Measurements from ENCODE around the gene LEMD2.

LEMD2 gene

GRCh38 chr6:33824461-33825154 is 35.7 kb upstream of the LEMD2 start:
- no peaks in the 10 kb centered on the region for H3K36me3 Mint-ChIP-seq
- no peak overlapping the region for H3K4me3 Mint-ChIP-seq
- no peaks in the 10 kb centered on the region for H3K27me3 Mint-ChIP-seq
- H3K4me1 Mint-ChIP-seq (ENCODE audit: low read depth) = peaks cover 6% of the 10 kb centered on the region
- H3K27ac Mint-ChIP-seq = no peak overlapping the region
- H3K9me3 Mint-ChIP-seq (ENCODE audit: low read depth) = no peaks in the 10 kb centered on the region

DNA sequence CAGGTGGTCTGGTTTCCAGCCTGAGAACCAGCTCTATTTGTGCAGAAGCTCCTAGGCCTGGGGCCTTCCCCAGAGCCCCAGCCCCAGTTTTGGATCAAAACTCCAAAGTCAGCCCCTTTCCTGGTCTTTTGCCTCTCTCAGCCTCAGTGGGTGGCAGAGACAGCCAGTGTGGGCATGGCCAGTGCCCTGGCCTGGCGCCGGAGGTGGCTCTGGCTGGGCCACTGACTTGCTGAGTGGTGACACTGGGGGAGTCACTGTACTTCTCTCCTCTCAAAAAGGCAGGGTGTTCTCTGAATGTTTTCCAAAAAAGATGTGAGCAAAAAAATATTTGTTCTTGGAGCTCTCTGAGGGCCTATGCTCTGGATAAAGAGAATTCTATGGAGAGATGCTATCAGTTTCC is 34.9 kb upstream of the LEMD2 start:
- no peak overlapping the region for H3K4me3 Mint-ChIP-seq
- no peaks in the 10 kb centered on the region for H3K27me3 Mint-ChIP-seq
- no peak overlapping the region for H3K27ac Mint-ChIP-seq
- peaks cover 7% of the 10 kb centered on the region for H3K4me1 Mint-ChIP-seq (ENCODE audit: low read depth)
- no peaks in the 10 kb centered on the region for H3K9me3 Mint-ChIP-seq (ENCODE audit: low read depth)
- H3K36me3 Mint-ChIP-seq = no peaks in the 10 kb centered on the region

GRCh38 chr6:33822575-33823395 is 33.9 kb upstream of the LEMD2 start:
- H3K4me1 Mint-ChIP-seq (ENCODE audit: low read depth) = peaks cover 7% of the 10 kb centered on the region
- no peaks in the 10 kb centered on the region for H3K9me3 Mint-ChIP-seq (ENCODE audit: low read depth)
- H3K4me3 Mint-ChIP-seq = no peak overlapping the region
- H3K27ac Mint-ChIP-seq = no peak overlapping the region
- H3K27me3 Mint-ChIP-seq = no peaks in the 10 kb centered on the region
- H3K36me3 Mint-ChIP-seq = no peaks in the 10 kb centered on the region

DNA sequence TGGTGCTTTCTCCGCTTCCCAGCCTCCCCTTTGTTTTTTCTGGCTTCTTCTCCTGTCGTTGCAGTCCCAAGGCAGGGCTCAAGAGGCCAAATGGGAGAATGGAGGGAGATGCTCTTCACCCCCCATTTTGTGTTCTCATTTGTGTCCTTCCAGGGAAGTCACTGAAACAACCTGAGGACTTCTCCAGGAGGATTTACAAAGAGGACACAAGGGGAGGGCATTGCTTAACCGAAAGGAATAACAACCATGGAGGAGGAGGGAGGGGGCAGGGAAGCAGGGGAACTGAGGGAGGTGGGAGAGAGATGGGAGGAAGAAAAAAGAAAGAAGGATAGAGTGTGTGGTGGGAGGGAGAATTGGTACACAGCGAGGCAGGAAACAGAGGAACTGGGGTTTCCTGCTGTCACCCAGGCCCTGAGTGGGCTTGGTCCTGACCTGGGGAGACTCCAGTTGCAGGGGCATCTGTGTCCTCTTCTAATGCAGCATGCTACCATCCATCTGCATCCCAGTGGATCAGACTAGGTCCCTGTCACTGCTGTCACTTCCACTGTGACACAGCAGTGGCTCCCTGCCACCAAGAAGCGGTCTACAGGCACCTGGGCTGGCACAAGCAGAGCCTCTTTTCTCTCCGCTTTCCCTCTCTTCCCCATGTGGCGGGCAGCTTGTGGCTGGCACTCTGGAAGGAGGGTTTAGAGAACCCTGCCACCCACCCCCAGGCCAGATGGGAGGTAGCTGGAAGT is 32.0 kb upstream of the LEMD2 start:
- Mint-ChIP-seq H3K36me3 (no peaks in the 10 kb centered on the region), H3K4me3 (no peak overlapping the region), H3K4me1 (ENCODE audit: low read depth) (peaks cover 7% of the 10 kb centered on the region), H3K27me3 (no peaks in the 10 kb centered on the region), H3K27ac (no peak overlapping the region), H3K9me3 (ENCODE audit: low read depth) (no peaks in the 10 kb centered on the region)

GRCh38 chr6:33820243-33820642 is 31.3 kb upstream of the LEMD2 start:
- Mint-ChIP-seq H3K9me3 (ENCODE audit: low read depth) (no peaks in the 10 kb centered on the region), H3K36me3 (no peaks in the 10 kb centered on the region), H3K4me1 (ENCODE audit: low read depth) (peaks cover 7% of the 10 kb centered on the region), H3K27ac (no peak overlapping the region), H3K4me3 (no peak overlapping the region), H3K27me3 (peaks cover 4% of the 10 kb centered on the region)

DNA sequence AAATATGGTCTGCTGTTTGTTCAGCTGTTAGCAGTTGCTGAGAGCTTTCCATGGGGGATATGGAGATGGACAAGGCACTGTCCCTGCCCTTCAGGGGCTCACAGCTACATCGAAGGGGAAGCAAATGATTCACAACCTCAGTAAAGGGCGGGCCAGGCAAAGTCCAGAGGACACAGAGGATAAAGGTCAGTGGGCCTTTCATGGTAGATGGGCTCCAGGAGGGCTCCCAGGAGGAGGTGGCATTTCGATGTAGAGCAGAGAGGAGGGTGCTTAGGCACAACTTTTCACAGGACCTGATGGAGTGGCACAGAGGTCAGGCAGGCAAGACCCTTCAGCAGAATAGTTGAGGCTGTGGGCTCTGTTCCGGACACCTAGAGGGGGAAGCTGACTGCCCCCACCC is 30.1 kb upstream of the LEMD2 start:
- Mint-ChIP-seq H3K27me3 (peaks cover 5% of the 10 kb centered on the region), H3K36me3 (no peaks in the 10 kb centered on the region), H3K9me3 (ENCODE audit: low read depth) (no peaks in the 10 kb centered on the region), H3K4me3 (no peak overlapping the region), H3K4me1 (ENCODE audit: low read depth) (peaks cover 7% of the 10 kb centered on the region), H3K27ac (no peak overlapping the region)

DNA sequence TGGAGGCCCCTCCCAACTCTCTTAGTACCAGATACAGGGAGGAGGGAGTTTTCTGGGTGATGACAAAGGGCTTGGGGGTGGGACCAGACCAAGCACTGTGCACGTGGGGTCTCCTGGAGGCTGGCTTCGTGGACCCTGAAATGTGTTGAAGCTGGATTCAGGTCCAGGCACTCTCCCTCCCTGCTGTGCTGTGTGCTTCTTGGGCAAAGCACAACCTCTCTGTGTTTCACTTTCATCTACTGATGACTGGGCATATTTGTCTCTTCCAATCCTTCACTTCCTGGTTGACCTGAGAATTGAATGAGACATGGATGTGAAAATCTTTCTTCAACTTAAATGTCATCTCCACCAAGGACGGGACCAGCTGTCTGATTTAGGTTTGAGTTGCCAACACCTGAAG is 29.4 kb upstream of the LEMD2 start:
- no peak overlapping the region for H3K4me3 Mint-ChIP-seq
- H3K27me3 Mint-ChIP-seq = peaks cover 8% of the 10 kb centered on the region
- no peaks in the 10 kb centered on the region for H3K36me3 Mint-ChIP-seq
- H3K27ac Mint-ChIP-seq = no peak overlapping the region
- no peaks in the 10 kb centered on the region for H3K9me3 Mint-ChIP-seq (ENCODE audit: low read depth)
- peaks cover 7% of the 10 kb centered on the region for H3K4me1 Mint-ChIP-seq (ENCODE audit: low read depth)

DNA sequence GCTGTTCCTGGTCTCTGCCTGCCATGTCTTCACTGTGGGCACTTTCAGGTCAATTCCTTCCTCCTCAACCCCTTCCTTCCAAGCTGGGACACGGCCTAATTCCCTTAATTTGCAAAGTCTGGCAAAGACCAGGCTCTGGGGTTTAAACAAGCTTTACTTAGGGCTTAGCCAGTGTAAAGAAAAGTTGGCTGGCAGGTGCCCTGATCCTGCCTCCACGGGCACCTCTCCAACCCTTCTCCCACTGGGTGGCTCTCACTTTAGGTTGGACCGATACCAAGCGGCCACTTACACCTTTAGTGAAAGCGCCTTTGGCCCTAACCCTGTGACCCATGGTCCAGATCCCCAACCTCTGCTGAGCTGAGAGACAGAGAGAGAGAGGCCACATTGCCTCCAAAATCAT is 28.6 kb upstream of the LEMD2 start:
- Mint-ChIP-seq H3K4me3 (no peak overlapping the region), H3K4me1 (ENCODE audit: low read depth) (peaks cover 8% of the 10 kb centered on the region), H3K36me3 (no peaks in the 10 kb centered on the region), H3K9me3 (ENCODE audit: low read depth) (no peaks in the 10 kb centered on the region), H3K27ac (no peak overlapping the region), H3K27me3 (peaks cover 11% of the 10 kb centered on the region)

DNA sequence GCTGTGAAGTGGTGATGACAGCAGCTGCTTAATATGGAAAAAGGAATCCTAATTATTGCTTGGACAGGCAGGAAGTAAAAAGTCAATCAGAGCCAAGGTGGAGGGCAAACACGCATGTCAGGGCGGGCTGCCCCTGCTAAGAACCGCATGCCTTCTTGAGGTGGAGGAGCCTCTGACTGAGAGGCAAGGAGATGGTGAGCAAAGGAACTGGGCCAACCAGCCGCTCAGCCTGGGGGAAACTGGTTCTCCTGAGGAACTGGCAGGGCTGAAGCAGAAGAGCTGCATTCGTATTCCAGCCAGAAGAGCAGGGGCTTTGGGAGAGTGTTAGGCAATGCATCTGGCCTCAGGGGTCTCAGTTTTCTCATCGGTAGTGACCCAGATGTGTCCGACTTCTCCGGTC is 28.0 kb upstream of the LEMD2 start:
- Mint-ChIP-seq H3K36me3 (no peaks in the 10 kb centered on the region), H3K27me3 (peaks cover 15% of the 10 kb centered on the region), H3K4me3 (no peak overlapping the region), H3K9me3 (ENCODE audit: low read depth) (no peaks in the 10 kb centered on the region), H3K27ac (no peak overlapping the region), H3K4me1 (ENCODE audit: low read depth) (peaks cover 8% of the 10 kb centered on the region)

DNA sequence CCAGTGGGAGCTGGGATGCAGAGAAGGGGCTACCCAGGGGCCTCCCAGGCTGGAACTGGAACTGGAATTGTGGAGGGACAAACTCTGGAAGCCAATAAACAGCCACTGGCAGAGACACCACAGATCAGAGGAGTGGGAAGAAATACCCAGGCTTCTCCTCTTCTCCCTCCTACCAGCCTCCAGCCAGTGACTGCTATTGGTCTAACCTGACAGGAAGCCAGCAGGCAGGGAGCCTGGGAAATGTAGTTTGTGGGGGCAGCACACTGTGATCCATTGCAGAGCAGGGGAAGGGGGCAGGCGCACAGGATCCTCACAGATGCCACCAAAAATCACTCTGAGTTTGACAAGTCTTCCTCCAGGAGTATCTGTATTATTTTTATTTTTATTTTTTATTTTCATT is 26.9 kb upstream of the LEMD2 start:
- no peaks in the 10 kb centered on the region for H3K36me3 Mint-ChIP-seq
- H3K27me3 Mint-ChIP-seq = peaks cover 22% of the 10 kb centered on the region

DNA sequence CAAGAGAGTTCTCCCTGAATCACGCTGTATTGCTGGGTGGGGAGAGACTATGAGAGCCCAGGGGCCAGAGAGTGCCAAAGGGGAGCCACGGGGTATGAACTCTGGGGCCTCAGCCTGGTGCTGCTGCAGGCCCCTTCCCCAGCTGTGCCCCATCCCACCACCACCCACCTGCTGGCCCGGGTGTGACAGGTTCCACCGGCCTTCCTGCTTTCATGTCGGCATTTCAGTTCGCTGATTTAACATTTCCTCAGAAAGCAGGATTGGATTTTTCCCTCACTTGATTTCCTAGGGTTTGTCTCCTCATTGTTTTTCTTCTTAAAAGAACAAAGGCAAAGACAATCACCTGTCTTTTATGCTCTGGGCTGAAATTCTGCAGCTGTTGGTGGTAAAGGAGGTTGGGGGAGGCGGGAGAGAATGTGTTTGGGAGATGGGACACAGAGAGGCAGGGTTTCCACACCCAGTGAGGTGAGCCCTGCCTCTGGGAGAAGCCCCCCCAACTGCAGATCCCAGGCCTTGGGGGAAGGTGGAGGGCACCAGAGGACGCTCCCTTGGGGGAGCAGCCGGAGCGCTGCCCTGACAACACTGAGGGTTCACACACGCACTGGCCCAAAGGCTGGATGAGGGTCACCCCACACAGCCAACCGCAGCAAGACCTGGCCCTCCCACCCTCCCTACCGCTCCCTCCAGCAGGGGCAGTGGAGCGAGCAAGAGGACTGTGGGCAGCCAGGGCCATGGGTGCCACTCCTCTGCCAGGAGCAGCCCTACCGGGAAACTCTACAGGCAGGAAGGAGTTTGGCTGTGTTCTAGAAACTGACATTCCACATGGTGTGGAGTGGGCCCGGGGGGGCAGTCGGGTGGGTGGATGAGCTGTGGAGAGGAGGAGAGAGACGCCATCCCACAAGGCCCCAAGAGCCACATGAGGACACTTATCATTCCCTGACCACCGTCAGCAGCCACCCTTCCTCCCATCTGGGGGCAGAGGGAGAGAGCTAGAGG is 25.4 kb upstream of the LEMD2 start:
- no peaks in the 10 kb centered on the region for H3K9me3 Mint-ChIP-seq (ENCODE audit: low read depth)
- H3K4me3 Mint-ChIP-seq = no peak overlapping the region
- peaks cover 26% of the 10 kb centered on the region for H3K27me3 Mint-ChIP-seq
- H3K36me3 Mint-ChIP-seq = no peaks in the 10 kb centered on the region
- H3K27ac Mint-ChIP-seq = no peak overlapping the region
- H3K4me1 Mint-ChIP-seq (ENCODE audit: low read depth) = peaks cover 3% of the 10 kb centered on the region

More for the DNA sequence above, 26.9 kb upstream of the LEMD2 start:
- Mint-ChIP-seq H3K4me1 (ENCODE audit: low read depth) (peaks cover 7% of the 10 kb centered on the region), H3K9me3 (ENCODE audit: low read depth) (no peaks in the 10 kb centered on the region), H3K27ac (no peak overlapping the region), H3K4me3 (no peak overlapping the region)

DNA sequence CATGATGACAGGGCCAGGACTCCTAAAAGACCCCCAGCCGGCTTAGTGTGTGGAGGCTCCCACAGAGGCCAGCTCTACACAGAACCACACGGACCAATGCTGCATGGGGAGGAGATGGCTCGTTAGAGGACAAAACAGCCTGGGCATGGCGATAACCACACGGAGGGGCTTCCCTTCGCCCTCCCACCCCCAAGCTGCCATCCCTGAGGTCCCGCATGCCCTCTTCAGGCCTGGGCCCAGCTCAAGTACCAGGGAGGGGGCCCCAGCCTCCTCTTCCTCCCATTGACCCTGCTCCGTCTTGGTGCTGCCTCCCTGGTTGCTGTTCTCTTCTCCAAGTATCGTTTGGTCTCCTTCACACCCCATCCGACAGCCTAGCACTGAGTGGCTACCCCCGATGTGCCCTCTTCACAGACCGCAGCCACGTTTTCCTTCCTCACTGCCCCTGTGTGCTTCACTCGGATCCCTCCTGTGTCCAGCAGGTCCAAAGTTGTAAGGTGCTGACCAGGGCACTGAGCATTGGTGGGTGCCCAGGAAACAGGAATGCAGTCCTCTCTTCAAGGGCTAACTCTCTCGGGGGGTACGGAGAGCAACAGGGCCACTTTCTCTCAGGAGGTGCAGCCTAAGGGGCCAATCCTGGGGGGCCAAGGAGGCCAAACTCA is 24.4 kb upstream of the LEMD2 start:
- Mint-ChIP-seq H3K4me1 (ENCODE audit: low read depth) (peaks cover 6% of the 10 kb centered on the region), H3K9me3 (ENCODE audit: low read depth) (no peaks in the 10 kb centered on the region), H3K36me3 (no peaks in the 10 kb centered on the region), H3K27me3 (peaks cover 30% of the 10 kb centered on the region), H3K27ac (no peak overlapping the region), H3K4me3 (no peak overlapping the region)

GRCh38 chr6:33812669-33813068 is 23.7 kb upstream of the LEMD2 start:
- H3K4me1 Mint-ChIP-seq (ENCODE audit: low read depth) = peaks cover 13% of the 10 kb centered on the region
- H3K4me3 Mint-ChIP-seq = no peak overlapping the region
- H3K36me3 Mint-ChIP-seq = no peaks in the 10 kb centered on the region
- H3K9me3 Mint-ChIP-seq (ENCODE audit: low read depth) = no peaks in the 10 kb centered on the region
- no peak overlapping the region for H3K27ac Mint-ChIP-seq
- H3K27me3 Mint-ChIP-seq = peaks cover 31% of the 10 kb centered on the region

DNA sequence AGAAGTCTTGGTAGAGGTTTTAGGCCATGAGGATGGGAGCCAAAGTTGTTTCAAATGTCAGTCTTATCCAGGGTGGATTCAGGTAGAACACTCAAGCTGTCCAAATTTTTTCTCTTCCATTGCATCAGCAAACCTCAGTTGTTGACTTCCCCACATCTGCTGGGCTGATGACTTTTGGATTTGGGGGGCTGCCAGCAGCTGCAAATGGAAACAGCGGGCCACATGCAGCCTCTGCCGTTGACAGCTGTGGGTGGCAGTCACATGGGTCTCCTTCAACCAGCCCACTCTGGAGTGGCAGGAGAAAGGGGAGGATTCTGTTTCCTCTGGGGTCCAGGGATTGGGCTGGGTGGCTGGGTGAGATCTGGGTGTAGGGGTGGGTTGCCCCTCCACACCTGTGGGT is 20.7 kb upstream of the LEMD2 start:
- Mint-ChIP-seq H3K9me3 (ENCODE audit: low read depth) (no peaks in the 10 kb centered on the region), H3K27ac (no peak overlapping the region), H3K36me3 (no peaks in the 10 kb centered on the region), H3K27me3 (peaks cover 27% of the 10 kb centered on the region), H3K4me3 (no peak overlapping the region), H3K4me1 (ENCODE audit: low read depth) (peaks cover 22% of the 10 kb centered on the region)

Data from activated naive CD8-positive, alpha-beta T cell (primary cell).